K562 (cell line): ENCODE results near the gene GSG1. TPM values are rescaled to one million over a fixed set of nuclear protein-coding genes. Genes with fewer than 3 reads are reported as not detected.

Source experiments
- ATAC-seq: fragments of 200-7000 bp; cut with Tn5 transposase; 3 replicates; pipeline ENCODE4 v1.9.1; 2020; ENCODE audit warnings: moderate library complexity
- BruUV-seq: library from RNA; stranded (reverse); fragments of 400-500 nt; replicated peaks from 2 replicates; lab custom pipeline; 2021; lab: Mats Ljungman, UMichigan
- CTCF ChIA-PET: fragments of 300-600 bp; formaldehyde crosslinking; extraction: SDS; loops from one replicate; lab custom pipeline; 2021; ENCODE audit warnings: low intra/inter-chr PET ratio; lab: Yijun Ruan, JAX
- POLR2A ChIA-PET: fragments of 300-600, 350-650 bp; sonication (Branson Sonifier 250); formaldehyde crosslinking; extraction: SDS; loops from one replicate; lab custom pipeline; 2021; ENCODE audit warnings: antibody characterized with exemption, inconsistent platforms; lab: Yijun Ruan, JAX
- DNase-seq, 4 experiments: peaks; one replicate each; pipeline versions ENCODE4 v3.0.0 to v3.0.0-alpha.2; 2011 to 2018; ENCODE audit warnings: low spot score in 3 of 4, mixed read lengths in 3 of 4; ENCODE audit errors: extremely low read depth in 1 of 4
- FAIRE-seq: peaks from 2 replicates; lab custom pipeline; 2011; peaks lifted over from hg19 to GRCh38; lab: Jason Lieb, UNC
- H2AFZ ChIP-seq: 2 replicates; pipeline ENCODE4 v1.6.0; 2011; ENCODE audit warnings: low read depth, low read length, control low read depth, inconsistent platforms
- H3K27ac ChIP-seq: fragments of 200-600 bp; 3 replicates; pipeline ENCODE4 v1.8.0; 2011; ENCODE audit warnings: low read depth, mild to moderate bottlenecking, control low read depth, inconsistent platforms, low read length, moderate library complexity, mixed read lengths; ENCODE audit errors: extremely low read depth
- H3K27me3 ChIP-seq, 2 experiments: fragments of 300-600 bp in 1 of 2; 2 replicates in 1 of 2; 3 replicates in 1 of 2; pipeline versions ENCODE4 v1.6.0 to v1.8.0; 2011; ENCODE audit warnings: inconsistent platforms in 2 of 2, low read length in 2 of 2, mild to moderate bottlenecking in 1 of 2, mixed read lengths in 1 of 2, moderate library complexity in 1 of 2; ENCODE audit not compliant: control insufficient read depth in 2 of 2, insufficient read depth in 2 of 2
- H3K36me3 ChIP-seq: fragments of 300-600 bp; 3 replicates; pipeline ENCODE4 v1.8.0; 2011; ENCODE audit warnings: mild to moderate bottlenecking, low read length, inconsistent platforms; ENCODE audit not compliant: control insufficient read depth, insufficient read depth
- H3K4me1 ChIP-seq, 2 experiments: fragments of 200-600 bp in 1 of 2; replicated peaks in 1 of 2; 2 replicates in 1 of 2; 3 replicates in 1 of 2; pipeline versions ENCODE4 v1.5.1 to v1.8.0; 2011; ENCODE audit warnings: inconsistent platforms in 2 of 2, low read length in 2 of 2, mild to moderate bottlenecking in 1 of 2, mixed read lengths in 1 of 2, moderate library complexity in 1 of 2; ENCODE audit not compliant: control insufficient read depth in 2 of 2, insufficient read depth in 2 of 2
- H3K4me2 ChIP-seq: 2 replicates; pipeline ENCODE4 v1.6.1; 2011; ENCODE audit warnings: low read length, control low read depth, inconsistent platforms, mixed read lengths; ENCODE audit not compliant: insufficient read depth
- H3K4me3 ChIP-seq: fragments of 200-600 bp; sonication (generic), shearing (Covaris generic); 2 replicates; pipeline ENCODE4 v1.5.1; 2016; ENCODE audit warnings: control low read depth, inconsistent platforms
- H3K79me2 ChIP-seq: fragments of 200-600 bp; 3 replicates; pipeline ENCODE4 v1.8.0; 2011; ENCODE audit warnings: low read length, inconsistent platforms; ENCODE audit not compliant: control insufficient read depth, insufficient read depth
- H3K9ac ChIP-seq, 2 experiments: 2 replicates each; pipeline versions ENCODE4 v1.6.0 to v1.6.1; 2011; ENCODE audit warnings: low read depth in 2 of 2, low read length in 2 of 2, control low read depth in 1 of 2, inconsistent platforms in 1 of 2, mild to moderate bottlenecking in 1 of 2, mixed read lengths in 1 of 2; ENCODE audit not compliant: insufficient read depth in 1 of 2
- H3K9me1 ChIP-seq: one replicate; pipeline ENCODE4 v1.6.0; 2011; ENCODE audit warnings: inconsistent platforms, mild to moderate bottlenecking, low read length, moderate library complexity; ENCODE audit not compliant: control insufficient read depth, insufficient read depth
- H3K9me3 ChIP-seq: replicated peaks from 2 replicates; pipeline ENCODE4 v1.5.1; 2011; ENCODE audit warnings: low read depth, low read length, inconsistent platforms; ENCODE audit not compliant: control insufficient read depth, insufficient read depth
- H4K20me1 ChIP-seq: replicated peaks from 2 replicates; pipeline ENCODE4 v1.6.1; 2011; ENCODE audit warnings: low read length, inconsistent platforms, mixed read lengths; ENCODE audit not compliant: control insufficient read depth, insufficient read depth
- CBX3 ChIP-seq, 2 experiments: IDR thresholded peaks; 1 replicate in 1 of 2; 2 replicates in 1 of 2; pipeline ENCODE4 v1.6.1; 2012; ENCODE audit warnings: inconsistent platforms in 2 of 2, low read length in 2 of 2, borderline replicate concordance in 1 of 2, control low read depth in 1 of 2
- NFE2L1 ChIP-seq: fragments of 450-650 bp; IDR thresholded peaks from 2 replicates; pipeline ENCODE4 v1.6.1; 2016; ENCODE audit warnings: missing genetic modification characterization, low read depth, mild to moderate bottlenecking, missing compliant biosample characterization, moderate library complexity, borderline replicate concordance
- ZNF408 ChIP-seq: fragments of 250-450 bp; sonication (Bioruptor Pico); IDR thresholded peaks from 2 replicates; pipeline ENCODE4 v1.4.0; 2020; ENCODE audit warnings: low read depth, mild to moderate bottlenecking, moderate library complexity
- ZNF518B ChIP-seq: fragments of 250-450 bp; sonication (Bioruptor Pico); IDR thresholded peaks from 2 replicates; pipeline ENCODE4 v1.5.0; 2021; ENCODE audit warnings: mild to moderate bottlenecking, moderate library complexity
- WGBS: fragments of 100-300 bp; shearing (Covaris generic); methylation state at CpG from one replicate; pipeline ENCODE4 v1.1.6; 2016; ENCODE audit warnings: low coverage, mixed read lengths; ENCODE audit not compliant: insufficient coverage; ENCODE audit errors: missing lambda C conversion rate; 5-methylcytosine and 5-hydroxymethylcytosine counted together
- in situ Hi-C: fragments of 300-500 bp; cut with MboI; formaldehyde crosslinking; loops from 4 replicates; pipeline ENCODE4 v1.15.0; 2018; ENCODE audit warnings: inconsistent platforms, mixed read lengths
- intact Hi-C: fragments of 100-400 bp; cut with micrococcal nuclease; formaldehyde crosslinking; loops from 2 replicates; pipeline ENCODE4 v1.14.2; 2022
- polyA plus RNA-seq, 8 experiments: library from polyadenylated mRNA; depleted of rRNA in 4 of 8; stranded (reverse) in 5 of 8; unstranded in 3 of 8; fragments of >200 nt; fragmentation: Nextera tagmentation in 2 of 8; fragmentation: Illumina TruSeq in 1 of 8; extraction: Ambion mirVana in 2 of 8; extraction: Trizol in 1 of 8; gene quantifications; 2 replicates each; pipeline versions ENCODE4 v1.2.1 to v1.2.3, GENCODE V29; 2011 to 2014; ENCODE audit warnings: inconsistent platforms in 1 of 8, missing spikeins in 1 of 8
- total RNA-seq, 7 experiments: library from RNA; depleted of rRNA in 6 of 7; stranded (reverse); fragments of >200 nt in 6 of 7; fragmentation: Illumina TruSeq in 2 of 7; extraction: Trizol in 2 of 7; gene quantifications; 2 replicates each; pipeline versions ENCODE4 v1.2.1 to v1.2.3, GENCODE V29; 2011 to 2021; ENCODE audit warnings: low replicate concordance in 1 of 7

The GSG1 gene
- total and polyA plus RNA-seq, 9 of the 15 experiments (the other 6 are each of a cell fraction or from before 2014, with no cell fraction given) = not detected

- TF ChIP-seq ZNF518B = no peak
- TF ChIP-seq CBX3 (IDR thresholded peaks at IDR 0.05; ENCODE audit: borderline replicate concordance in 1 of 2, low read length in 2 of 2) = no peak
- TF ChIP-seq, all 486 proteins: peak for 0
Observed at GRCh38 chr12:13052421-13052820, 51.0 kb downstream of the GSG1 start (continued).

- intact Hi-C loops = no loop called here
- CTCF ChIA-PET = no interaction called here
Observed at GRCh38 chr12:13049816-13050215, 53.7 kb downstream of the GSG1 start.

More at GRCh38 chr12:13049816-13050215, 53.7 kb downstream of the GSG1 start:
- no peak overlapping the region for H2AFZ ChIP-seq
- POLR2A ChIA-PET = interaction anchor here (0.8 kb wide), 1 partner anchor 101 kb away, joined by 3 read pairs; no protein-coding TSS in a partner anchor
- H3K4me3 ChIP-seq = no peak overlapping the region
- in situ Hi-C loops = no loop called here
- ATAC-seq (no peak), FAIRE-seq (no peak), DNase-seq (no peak)
- no peaks in the 10 kb centered on the region; the same call in 1 of the 2 replicates for H3K9me3 ChIP-seq
- H3K36me3 ChIP-seq = no peaks in the 10 kb centered on the region
- H3K27me3 ChIP-seq = no peaks in the 10 kb centered on the region
- no peaks in the 10 kb centered on the region for H4K20me1 ChIP-seq
- H3K79me2 ChIP-seq = no peaks in the 10 kb centered on the region
- no peak overlapping the region for H3K9ac ChIP-seq
- H3K9me1 ChIP-seq = no peaks in the 10 kb centered on the region
- H3K4me1 ChIP-seq = no peaks in the 10 kb centered on the region; a peak in 2 of 5 replicates
- H3K4me2 ChIP-seq = no peak overlapping the region
- TF ChIP-seq ZNF408 (no peak), NFE2L1 (tag) (no peak)
- H3K27ac ChIP-seq = no peak overlapping the region
- no TSS peak for BruUV-seq
- 15% methylated on average over 3 of the region's 3 CpGs for WGBS
